Measurements from ENCODE around the gene MEGF11.

GRCh38 chr15:65962187-65962586 lies 291.4 kb downstream of the MEGF11 start:
- TF ChIP-seq POLR2A (IDR thresholded peaks at IDR 0.05) (no peak), CTCF (IDR thresholded peaks at IDR 0.05 in 8 of 11, conservative IDR thresholded peaks at IDR 0.05 in 3 of 11) (peak in 5 of 11 experiments; percentile 23 to 39 (median 33))
